Esophagus squamous epithelium (tissue), 4 donors: ENCODE measurements around the gene PRSS56.

ENCODE experiments used
- CTCF ChIP-seq, 6 experiments: fragments of 450-650 bp in 4 of 6; fragments of 200-600 bp in 2 of 6; sonication (generic) in 2 of 6; IDR thresholded peaks; one replicate each; pipeline ENCODE4 v1.5.1; 2016 to 2019; ENCODE audit warnings: antibody characterized with exemption in 6 of 6, mild to moderate bottlenecking in 4 of 6, moderate library complexity in 4 of 6
- POLR2A ChIP-seq, 4 donors: fragments of 450-650 bp; IDR thresholded peaks; one replicate each; pipeline ENCODE4 v1.6.1; 2017; ENCODE audit warnings: antibody characterized with exemption in 4 of 4, mild to moderate bottlenecking in 4 of 4, moderate library complexity in 3 of 4

GRCh38 chr2:232486558-232487384, 33.4 kb upstream of the PRSS56 start:
- TF ChIP-seq CTCF (IDR thresholded peaks at IDR 0.05), result no peak
- no peak for TF ChIP-seq POLR2A (IDR thresholded peaks at IDR 0.05)
